Neural cell (in vitro differentiated cells): ENCODE measurements around the gene CTXN1. TPM values are rescaled to one million over a fixed set of nuclear protein-coding genes. Genes with fewer than 3 reads are reported as not detected.

Experiments used
- H2AFZ ChIP-seq: fragments of 200-600, 300-800 bp; sonication (generic), shearing (Covaris generic); 2 replicates; pipeline ENCODE4 v1.6.0; 2014; ENCODE audit warnings: low read depth, mild to moderate bottlenecking, antibody characterized with exemption, low read length, moderate library complexity
- H3F3A ChIP-seq: fragments of 200-600 bp; shearing (Covaris generic); 2 replicates; pipeline ENCODE4 v1.6.1; 2016; ENCODE audit warnings: mild to moderate bottlenecking, moderate library complexity, mixed read lengths, antibody characterized with exemption, low read length; ENCODE audit not compliant: insufficient read depth, poor library complexity, severe bottlenecking
- H3K27ac ChIP-seq: fragments of 200-600, 300-800 bp; sonication (generic), shearing (Covaris generic); 2 replicates; pipeline ENCODE4 v1.5.1; 2014; ENCODE audit warnings: mild to moderate bottlenecking, low read length, moderate library complexity
- H3K27me3 ChIP-seq: fragments of 300-800, 200-600 bp; sonication (generic), shearing (Covaris generic); 2 replicates; pipeline ENCODE4 v1.6.0; 2014; ENCODE audit warnings: mild to moderate bottlenecking, low read depth, low read length, moderate library complexity; ENCODE audit not compliant: insufficient read depth
- H3K36me3 ChIP-seq: fragments of 300-800, 200-600 bp; sonication (generic), shearing (Covaris generic); 2 replicates; pipeline ENCODE4 v1.5.1; 2014; ENCODE audit warnings: mild to moderate bottlenecking, antibody characterized with exemption, low read length, moderate library complexity; ENCODE audit not compliant: insufficient read depth
- H3K4me2 ChIP-seq: fragments of 300-800, 200-600 bp; sonication (generic), shearing (Covaris generic); 2 replicates; pipeline ENCODE4 v1.6.0; 2014; ENCODE audit warnings: mild to moderate bottlenecking, low read length
- H3K4me3 ChIP-seq: fragments of 300-800, 200-600 bp; sonication (generic), shearing (Covaris generic); 2 replicates; pipeline ENCODE4 v1.5.1; 2014; ENCODE audit warnings: mild to moderate bottlenecking, low read length, moderate library complexity
- H3K79me2 ChIP-seq: fragments of 200-600 bp; shearing (Covaris generic); replicated peaks from 2 replicates; pipeline ENCODE4 v1.6.0; 2014; ENCODE audit warnings: mild to moderate bottlenecking, low read length, moderate library complexity; ENCODE audit not compliant: insufficient read depth
- H3K9ac ChIP-seq: fragments of 300-800, 200-600 bp; sonication (generic), shearing (Covaris generic); 2 replicates; pipeline ENCODE4 v1.6.1; 2016; ENCODE audit warnings: mild to moderate bottlenecking, low read length, mixed read lengths
- H3K9me2 ChIP-seq: fragments of 200-600 bp; shearing (Covaris generic); 2 replicates; pipeline ENCODE4 v1.6.1; 2016; ENCODE audit warnings: mild to moderate bottlenecking, low read length, mixed read lengths; ENCODE audit not compliant: insufficient read depth
- H3K9me3 ChIP-seq: fragments of 200-600, 300-800 bp; sonication (generic), shearing (Covaris generic); 2 replicates; pipeline ENCODE4 v1.6.1; 2016; ENCODE audit warnings: mild to moderate bottlenecking, mixed run types, low read length, moderate library complexity, mixed read lengths
- H4K20me1 ChIP-seq: fragments of 200-600 bp; shearing (Covaris generic); 2 replicates; pipeline ENCODE4 v1.6.1; 2016; ENCODE audit warnings: mild to moderate bottlenecking, mixed run types; ENCODE audit not compliant: insufficient read depth
- CTCF ChIP-seq: fragments of 450-650 bp; IDR thresholded peaks from 2 replicates; pipeline ENCODE4 v1.5.1; 2014; ENCODE audit warnings: antibody characterized with exemption, mild to moderate bottlenecking, moderate library complexity; ENCODE audit not compliant: poor library complexity, severe bottlenecking
- EP300 ChIP-seq: fragments of 450-650 bp; conservative IDR thresholded peaks from 2 replicates; pipeline ENCODE4 v1.6.1; 2014; ENCODE audit warnings: antibody characterized with exemption, mild to moderate bottlenecking, moderate library complexity; ENCODE audit not compliant: poor library complexity, severe bottlenecking
- EZH2 ChIP-seq: fragments of 200-600, 300-800 bp; shearing (Covaris generic), sonication (generic); IDR thresholded peaks from 2 replicates; pipeline ENCODE4 v1.6.1; 2014; ENCODE audit warnings: antibody characterized with exemption, low read length, borderline replicate concordance, mild to moderate bottlenecking; ENCODE audit not compliant: insufficient read depth, poor library complexity, severe bottlenecking
- MXI1 ChIP-seq: fragments of 450-650 bp; conservative IDR thresholded peaks from 2 replicates; pipeline ENCODE4 v1.6.1; 2014; ENCODE audit warnings: antibody characterized with exemption, mild to moderate bottlenecking; ENCODE audit not compliant: poor library complexity, severe bottlenecking
- POLR2AphosphoS5 ChIP-seq: IDR thresholded peaks from 2 replicates; pipeline ENCODE4 v1.6.1; 2012
- RAD21 ChIP-seq: fragments of 450-650 bp; conservative IDR thresholded peaks from 2 replicates; pipeline ENCODE4 v1.6.1; 2014; ENCODE audit warnings: antibody characterized with exemption, mild to moderate bottlenecking, moderate library complexity
- REST ChIP-seq: IDR thresholded peaks from 2 replicates; pipeline ENCODE4 v1.6.1; 2012; ENCODE audit warnings: borderline replicate concordance
- SMC3 ChIP-seq: fragments of 450-650 bp; conservative IDR thresholded peaks from 2 replicates; pipeline ENCODE4 v1.6.1; 2014; ENCODE audit warnings: antibody characterized with exemption, mild to moderate bottlenecking, moderate library complexity; ENCODE audit not compliant: poor library complexity
- TAF1 ChIP-seq: IDR thresholded peaks from 2 replicates; pipeline ENCODE4 v1.6.1; 2012; ENCODE audit warnings: low read depth
- polyA plus RNA-seq: library from polyadenylated mRNA; depleted of rRNA; stranded (reverse); fragments of >200 nt; gene quantifications from 2 replicates; pipeline ENCODE4 v1.2.3, GENCODE V29; 2014

CTXN1 gene
- polyA plus RNA-seq, 1 donor from 2014 or later = 24.7 TPM

- H3K79me2 ChIP-seq = no peaks in the 10 kb centered on the region
- H3K4me2 ChIP-seq = no peak overlapping the region
- no peak overlapping the region for H3K27ac ChIP-seq
- no peaks in the 10 kb centered on the region for H3K27me3 ChIP-seq
- TF ChIP-seq SMC3 (no peak), TAF1 (no peak), RAD21 (no peak), MXI1 (no peak), REST (no peak)
- H2AFZ ChIP-seq = no peak overlapping the region
- no peak overlapping the region for H3K9ac ChIP-seq
- H3F3A ChIP-seq = no peaks in the 10 kb centered on the region
- H4K20me1 ChIP-seq = no peaks in the 10 kb centered on the region
- H3K9me2 ChIP-seq = no peaks in the 10 kb centered on the region
- H3K9me3 ChIP-seq = no peaks in the 10 kb centered on the region
- no peaks in the 10 kb centered on the region for H3K36me3 ChIP-seq
- no peak overlapping the region for H3K4me3 ChIP-seq
Observed at GRCh38 chr19:7932276-7932929, 6.5 kb upstream of the CTXN1 start.

- Histone ChIP-seq H3K9me3 (no peaks in the 10 kb centered on the region), H4K20me1 (no peaks in the 10 kb centered on the region), H3K36me3 (no peaks in the 10 kb centered on the region), H3K27ac (no peak overlapping the region), H3F3A (no peaks in the 10 kb centered on the region), H2AFZ (no peak overlapping the region), H3K4me3 (no peak overlapping the region), H3K27me3 (no peaks in the 10 kb centered on the region), H3K79me2 (no peaks in the 10 kb centered on the region), H3K4me2 (no peak overlapping the region), H3K9ac (no peak overlapping the region), H3K9me2 (no peaks in the 10 kb centered on the region)
- TF ChIP-seq SMC3 (no peak), REST (no peak), EZH2 (no peak), MXI1 (no peak), POLR2AphosphoS5 (no peak), RAD21 (no peak), TAF1 (no peak), EP300 (no peak), CTCF (no peak)
Observed at GRCh38 chr19:7931221-7932061, 5.5 kb upstream of the CTXN1 start.
